HEK293 (cell line): Measurements from ENCODE around the gene LONP2.

ENCODE experiments used
- CTCF ChIA-PET: fragments of 350-600 bp; formaldehyde crosslinking; extraction: SDS; loops from one replicate; lab custom pipeline; 2021; ENCODE audit warnings: antibody characterized with exemption; lab: Yijun Ruan, JAX
- POLR2A ChIA-PET: fragments of 300-600 bp; formaldehyde crosslinking; extraction: SDS; loops from one replicate; lab custom pipeline; 2020; ENCODE audit warnings: antibody characterized with exemption, inconsistent platforms; lab: Yijun Ruan, JAX
- H3K27ac ChIP-seq: fragments of 200-500 bp; sonication (Bioruptor generic); 2 replicates; pipeline ENCODE4 v1.5.1; 2014; ENCODE audit warnings: low read depth, low read length, control low read depth, inconsistent platforms; ENCODE audit errors: extremely low read depth
- H3K36me3 ChIP-seq, 2 experiments: fragments of 200-500 bp in 1 of 2; sonication (Bioruptor generic) in 1 of 2; 1 replicate in 1 of 2; 2 replicates in 1 of 2; pipeline ENCODE4 v1.5.1; 2014 to 2017; ENCODE audit warnings: inconsistent platforms in 2 of 2, low read length in 2 of 2; ENCODE audit not compliant: control insufficient read depth in 2 of 2, insufficient read depth in 1 of 2
- H3K4me1 ChIP-seq: fragments of 200-500 bp; sonication (Bioruptor generic); 2 replicates; pipeline ENCODE4 v1.5.1; 2014; ENCODE audit warnings: mild to moderate bottlenecking, low read length, inconsistent platforms; ENCODE audit not compliant: control insufficient read depth, insufficient read depth
- H3K4me3 ChIP-seq: 2 replicates; pipeline ENCODE4 v1.5.1; 2011; ENCODE audit warnings: low read depth, mild to moderate bottlenecking, control low read depth, low read length, moderate library complexity
- H3K9me3 ChIP-seq: fragments of 200-500 bp; sonication (Bioruptor generic); 2 replicates; pipeline ENCODE4 v1.5.1; 2014; ENCODE audit warnings: low read depth, low read length, inconsistent platforms; ENCODE audit not compliant: control insufficient read depth, insufficient read depth
- GLIS1 ChIP-seq: fragments of 450-650 bp; formaldehyde crosslinking; IDR thresholded peaks from 2 replicates; pipeline ENCODE4 v1.5.1; 2016; ENCODE audit warnings: missing biosample characterization, missing genetic modification characterization
- KLF16 ChIP-seq: fragments of 450-650 bp; formaldehyde crosslinking; IDR thresholded peaks from 2 replicates; pipeline ENCODE4 v1.5.1; 2017; ENCODE audit warnings: missing biosample characterization, missing genetic modification characterization
- TCF7L2 ChIP-seq: IDR thresholded peaks from 2 replicates; pipeline ENCODE4 v1.6.1; 2011; ENCODE audit warnings: low read depth, mild to moderate bottlenecking, inconsistent platforms, low read length, moderate library complexity, borderline replicate concordance
- ZFP37 ChIP-seq: fragments of 450-650 bp; formaldehyde crosslinking; IDR thresholded peaks from 2 replicates; pipeline ENCODE4 v1.5.1; 2016; ENCODE audit warnings: missing biosample characterization, missing genetic modification characterization
- ZNF114 ChIP-seq: fragments of 450-650 bp; formaldehyde crosslinking; IDR thresholded peaks from 2 replicates; pipeline ENCODE4 v1.5.0; 2017; ENCODE audit warnings: missing biosample characterization, missing genetic modification characterization
- ZNF211 ChIP-seq: fragments of 450-650 bp; formaldehyde crosslinking; IDR thresholded peaks from 2 replicates; pipeline ENCODE4 v1.5.1; 2016; ENCODE audit warnings: low read depth, missing biosample characterization, missing genetic modification characterization
- ZNF274 ChIP-seq, 2 experiments: fragments of 200-500 bp in 1 of 2; fragments of 450-650 bp in 1 of 2; sonication (Bioruptor generic) in 1 of 2; formaldehyde crosslinking in 1 of 2; IDR thresholded peaks; 2 replicates each; pipeline versions ENCODE4 v1.5.1 to v1.6.1; 2014 to 2016; ENCODE audit warnings: borderline replicate concordance in 1 of 2, inconsistent platforms in 1 of 2, low read length in 1 of 2, missing biosample characterization in 1 of 2, missing genetic modification characterization in 1 of 2
- ZNF354C ChIP-seq: fragments of 450-650 bp; formaldehyde crosslinking; IDR thresholded peaks from 2 replicates; pipeline ENCODE4 v1.5.1; 2016; ENCODE audit warnings: missing biosample characterization, missing genetic modification characterization, low read depth, borderline replicate concordance
- ZNF394 ChIP-seq: fragments of 450-650 bp; formaldehyde crosslinking; IDR thresholded peaks from 2 replicates; pipeline ENCODE4 v1.5.1; 2016; ENCODE audit warnings: missing biosample characterization, missing genetic modification characterization, mild to moderate bottlenecking, moderate library complexity, borderline replicate concordance
- ZNF510 ChIP-seq: fragments of 450-650 bp; formaldehyde crosslinking; IDR thresholded peaks from 2 replicates; pipeline ENCODE4 v1.5.1; 2018; ENCODE audit warnings: mild to moderate bottlenecking, missing genetic modification characterization, missing biosample characterization; ENCODE audit not compliant: insufficient replicate concordance
- ZNF549 ChIP-seq: fragments of 450-650 bp; IDR thresholded peaks from 2 replicates; pipeline ENCODE4 v1.5.1; 2018; ENCODE audit warnings: missing biosample characterization, missing genetic modification characterization, mild to moderate bottlenecking, inconsistent platforms, moderate library complexity
- ZNF596 ChIP-seq: fragments of 450-650 bp; IDR thresholded peaks from 2 replicates; pipeline ENCODE4 v1.5.0; 2018; ENCODE audit warnings: missing biosample characterization, mild to moderate bottlenecking, missing genetic modification characterization, moderate library complexity
- ZNF645 ChIP-seq: fragments of 450-650 bp; formaldehyde crosslinking; IDR thresholded peaks from 2 replicates; pipeline ENCODE4; 2016; ENCODE audit warnings: missing biosample characterization, missing genetic modification characterization
- ZNF768 ChIP-seq: fragments of 450-650 bp; formaldehyde crosslinking; IDR thresholded peaks from 2 replicates; pipeline ENCODE4 v1.5.1; 2018; ENCODE audit warnings: missing biosample characterization, mild to moderate bottlenecking, missing genetic modification characterization
- TF ChIP-seq, protein P1 (sequence below): fragments of 450-650 bp; formaldehyde crosslinking; IDR thresholded peaks from 2 replicates; pipeline ENCODE4 v1.5.1; 2016; ENCODE audit warnings: missing biosample characterization, missing genetic modification characterization
- TF ChIP-seq, protein P2 (sequence below): fragments of 450-650 bp; formaldehyde crosslinking; IDR thresholded peaks from 2 replicates; pipeline ENCODE4 v1.5.1; 2016; ENCODE audit warnings: missing biosample characterization, missing genetic modification characterization, low read depth
- TF ChIP-seq, protein P3 (sequence below): fragments of 450-650 bp; formaldehyde crosslinking; IDR thresholded peaks from 2 replicates; pipeline ENCODE4 v1.5.1; 2016; ENCODE audit warnings: missing biosample characterization, missing genetic modification characterization
- TF ChIP-seq, protein P4 (sequence below): fragments of 450-650 bp; formaldehyde crosslinking; IDR thresholded peaks from 2 replicates; pipeline ENCODE4 v1.5.1; 2016; ENCODE audit warnings: missing biosample characterization, missing genetic modification characterization
- TF ChIP-seq, protein P5 (sequence below): fragments of 450-650 bp; formaldehyde crosslinking; IDR thresholded peaks from 2 replicates; pipeline ENCODE4 v1.5.1; 2016; ENCODE audit warnings: missing biosample characterization, missing genetic modification characterization

The LONP2 gene

GRCh38 chr16:48261569-48261968 is 17.5 kb downstream of the LONP2 start:
- H3K36me3 ChIP-seq, result peaks cover 41 to 68% of the 10 kb centered on the region in 2 experiments
- no peaks in the 10 kb centered on the region for H3K9me3 ChIP-seq
- CTCF ChIA-PET, result no interaction called here
- TF ChIP-seq, protein P1, sequence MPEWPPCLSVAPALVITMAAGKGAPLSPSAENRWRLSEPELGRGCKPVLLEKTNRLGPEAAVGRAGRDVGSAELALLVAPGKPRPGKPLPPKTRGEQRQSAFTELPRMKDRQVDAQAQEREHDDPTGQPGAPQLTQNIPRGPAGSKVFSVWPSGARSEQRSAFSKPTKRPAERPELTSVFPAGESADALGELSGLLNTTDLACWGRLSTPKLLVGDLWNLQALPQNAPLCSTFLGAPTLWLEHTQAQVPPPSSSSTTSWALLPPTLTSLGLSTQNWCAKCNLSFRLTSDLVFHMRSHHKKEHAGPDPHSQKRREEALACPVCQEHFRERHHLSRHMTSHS, result no peak
- TF ChIP-seq ZNF354C (tag by site-specific recombination) (no peak), TCF7L2 (no peak), ZFP37 (tag by site-specific recombination) (no peak), ZNF596 (tag by site-specific recombination) (no peak)
- no peak overlapping the region for H3K27ac ChIP-seq
- POLR2A ChIA-PET, result no interaction called here
- no peaks in the 10 kb centered on the region for H3K4me1 ChIP-seq
- H3K4me3 ChIP-seq, result no peak overlapping the region

DNA sequence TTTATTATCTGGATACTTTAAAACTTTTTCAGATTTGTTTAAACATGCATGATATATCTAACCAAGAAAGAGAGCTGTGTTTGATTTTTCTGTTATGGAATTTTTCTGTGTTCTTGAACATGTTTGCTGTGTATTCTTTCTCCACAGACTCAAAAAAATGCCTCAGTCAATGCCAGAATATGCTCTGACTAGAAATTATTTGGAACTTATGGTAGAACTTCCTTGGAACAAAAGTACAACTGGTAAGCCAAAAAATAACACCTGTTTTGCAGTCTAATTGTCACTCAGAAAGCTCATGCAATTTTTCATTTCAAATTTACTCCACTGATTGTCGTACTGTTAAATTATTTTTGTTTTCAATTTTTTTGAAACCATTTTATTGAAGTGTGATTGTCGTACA is 18.5 kb downstream of the LONP2 start:
- CTCF ChIA-PET, result interaction anchor here (0.6 kb wide), 1 partner anchor 1122 kb away, joined by 3 read pairs; no protein-coding TSS in a partner anchor
- Histone ChIP-seq H3K4me3 (no peak overlapping the region), H3K9me3 (no peaks in the 10 kb centered on the region), H3K4me1 (no peaks in the 10 kb centered on the region), H3K27ac (no peak overlapping the region), H3K36me3 (peaks cover 42 to 69% of the 10 kb centered on the region in 2 experiments)
- POLR2A ChIA-PET, result no interaction called here
- TF ChIP-seq, protein P2, sequence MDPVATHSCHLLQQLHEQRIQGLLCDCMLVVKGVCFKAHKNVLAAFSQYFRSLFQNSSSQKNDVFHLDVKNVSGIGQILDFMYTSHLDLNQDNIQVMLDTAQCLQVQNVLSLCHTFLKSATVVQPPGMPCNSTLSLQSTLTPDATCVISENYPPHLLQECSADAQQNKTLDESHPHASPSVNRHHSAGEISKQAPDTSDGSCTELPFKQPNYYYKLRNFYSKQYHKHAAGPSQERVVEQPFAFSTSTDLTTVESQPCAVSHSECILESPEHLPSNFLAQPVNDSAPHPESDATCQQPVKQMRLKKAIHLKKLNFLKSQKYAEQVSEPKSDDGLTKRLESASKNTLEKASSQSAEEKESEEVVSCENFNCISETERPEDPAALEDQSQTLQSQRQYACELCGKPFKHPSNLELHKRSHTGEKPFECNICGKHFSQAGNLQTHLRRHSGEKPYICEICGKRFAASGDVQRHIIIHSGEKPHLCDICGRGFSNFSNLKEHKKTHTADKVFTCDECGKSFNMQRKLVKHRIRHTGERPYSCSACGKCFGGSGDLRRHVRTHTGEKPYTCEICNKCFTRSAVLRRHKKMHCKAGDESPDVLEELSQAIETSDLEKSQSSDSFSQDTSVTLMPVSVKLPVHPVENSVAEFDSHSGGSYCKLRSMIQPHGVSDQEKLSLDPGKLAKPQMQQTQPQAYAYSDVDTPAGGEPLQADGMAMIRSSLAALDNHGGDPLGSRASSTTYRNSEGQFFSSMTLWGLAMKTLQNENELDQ (tag by site-specific recombination), result no peak
- TF ChIP-seq ZNF394 (tag by site-specific recombination) (no peak), KLF16 (tag by site-specific recombination) (no peak), ZNF549 (tag by site-specific recombination) (no peak)
- TF ChIP-seq, protein P3, sequence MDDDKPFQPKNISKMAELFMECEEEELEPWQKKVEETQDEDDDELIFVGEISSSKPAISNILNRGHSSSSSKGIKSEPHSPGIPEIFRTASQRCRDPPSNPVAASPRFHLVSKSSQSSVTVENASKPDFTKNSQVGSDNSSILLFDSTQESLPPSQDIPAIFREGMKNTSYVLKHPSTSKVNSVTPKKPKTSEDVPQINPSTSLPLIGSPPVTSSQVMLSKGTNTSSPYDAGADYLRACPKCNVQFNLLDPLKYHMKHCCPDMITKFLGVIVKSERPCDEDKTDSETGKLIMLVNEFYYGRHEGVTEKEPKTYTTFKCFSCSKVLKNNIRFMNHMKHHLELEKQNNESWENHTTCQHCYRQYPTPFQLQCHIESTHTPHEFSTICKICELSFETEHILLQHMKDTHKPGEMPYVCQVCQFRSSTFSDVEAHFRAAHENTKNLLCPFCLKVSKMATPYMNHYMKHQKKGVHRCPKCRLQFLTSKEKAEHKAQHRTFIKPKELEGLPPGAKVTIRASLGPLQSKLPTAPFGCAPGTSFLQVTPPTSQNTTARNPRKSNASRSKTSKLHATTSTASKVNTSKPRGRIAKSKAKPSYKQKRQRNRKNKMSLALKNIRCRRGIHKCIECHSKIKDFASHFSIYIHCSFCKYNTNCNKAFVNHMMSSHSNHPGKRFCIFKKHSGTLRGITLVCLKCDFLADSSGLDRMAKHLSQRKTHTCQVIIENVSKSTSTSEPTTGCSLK (tag by site-specific recombination), result no peak
- TF ChIP-seq, all 188 proteins: peak for 0

GRCh38 chr16:48269011-48269410 is 24.9 kb downstream of the LONP2 start:
- ChIA-PET CTCF (no interaction called here), POLR2A (no interaction called here)
- no peaks in the 10 kb centered on the region for H3K4me1 ChIP-seq
- H3K9me3 ChIP-seq, result no peaks in the 10 kb centered on the region
- peaks cover 25 to 47% of the 10 kb centered on the region in 2 experiments for H3K36me3 ChIP-seq
- TF ChIP-seq GLIS1, result no peak
- no peak for TF ChIP-seq ZNF211 (tag by site-specific recombination)
- TF ChIP-seq ZNF274 (IDR thresholded peaks at IDR 0.05; ENCODE audit: low read length), result no peak
- TF ChIP-seq ZNF274 (tag by site-specific recombination; IDR thresholded peaks at IDR 0.05; ENCODE audit: borderline replicate concordance), result no peak
- TF ChIP-seq ZNF768 (tag by site-specific recombination), result no peak
- TF ChIP-seq, protein P4, sequence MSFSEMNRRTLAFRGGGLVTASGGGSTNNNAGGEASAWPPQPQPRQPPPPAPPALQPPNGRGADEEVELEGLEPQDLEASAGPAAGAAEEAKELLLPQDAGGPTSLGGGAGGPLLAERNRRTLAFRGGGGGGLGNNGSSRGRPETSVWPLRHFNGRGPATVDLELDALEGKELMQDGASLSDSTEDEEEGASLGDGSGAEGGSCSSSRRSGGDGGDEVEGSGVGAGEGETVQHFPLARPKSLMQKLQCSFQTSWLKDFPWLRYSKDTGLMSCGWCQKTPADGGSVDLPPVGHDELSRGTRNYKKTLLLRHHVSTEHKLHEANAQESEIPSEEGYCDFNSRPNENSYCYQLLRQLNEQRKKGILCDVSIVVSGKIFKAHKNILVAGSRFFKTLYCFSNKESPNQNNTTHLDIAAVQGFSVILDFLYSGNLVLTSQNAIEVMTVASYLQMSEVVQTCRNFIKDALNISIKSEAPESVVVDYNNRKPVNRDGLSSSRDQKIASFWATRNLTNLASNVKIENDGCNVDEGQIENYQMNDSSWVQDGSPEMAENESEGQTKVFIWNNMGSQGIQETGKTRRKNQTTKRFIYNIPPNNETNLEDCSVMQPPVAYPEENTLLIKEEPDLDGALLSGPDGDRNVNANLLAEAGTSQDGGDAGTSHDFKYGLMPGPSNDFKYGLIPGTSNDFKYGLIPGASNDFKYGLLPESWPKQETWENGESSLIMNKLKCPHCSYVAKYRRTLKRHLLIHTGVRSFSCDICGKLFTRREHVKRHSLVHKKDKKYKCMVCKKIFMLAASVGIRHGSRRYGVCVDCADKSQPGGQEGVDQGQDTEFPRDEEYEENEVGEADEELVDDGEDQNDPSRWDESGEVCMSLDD (tag by site-specific recombination), result no peak
- no peak for TF ChIP-seq ZNF114 (tag by site-specific recombination)
- TF ChIP-seq ZNF645 (tag by site-specific recombination), result no peak
- TF ChIP-seq ZNF510 (tag by site-specific recombination), result no peak
- TF ChIP-seq, protein P5, sequence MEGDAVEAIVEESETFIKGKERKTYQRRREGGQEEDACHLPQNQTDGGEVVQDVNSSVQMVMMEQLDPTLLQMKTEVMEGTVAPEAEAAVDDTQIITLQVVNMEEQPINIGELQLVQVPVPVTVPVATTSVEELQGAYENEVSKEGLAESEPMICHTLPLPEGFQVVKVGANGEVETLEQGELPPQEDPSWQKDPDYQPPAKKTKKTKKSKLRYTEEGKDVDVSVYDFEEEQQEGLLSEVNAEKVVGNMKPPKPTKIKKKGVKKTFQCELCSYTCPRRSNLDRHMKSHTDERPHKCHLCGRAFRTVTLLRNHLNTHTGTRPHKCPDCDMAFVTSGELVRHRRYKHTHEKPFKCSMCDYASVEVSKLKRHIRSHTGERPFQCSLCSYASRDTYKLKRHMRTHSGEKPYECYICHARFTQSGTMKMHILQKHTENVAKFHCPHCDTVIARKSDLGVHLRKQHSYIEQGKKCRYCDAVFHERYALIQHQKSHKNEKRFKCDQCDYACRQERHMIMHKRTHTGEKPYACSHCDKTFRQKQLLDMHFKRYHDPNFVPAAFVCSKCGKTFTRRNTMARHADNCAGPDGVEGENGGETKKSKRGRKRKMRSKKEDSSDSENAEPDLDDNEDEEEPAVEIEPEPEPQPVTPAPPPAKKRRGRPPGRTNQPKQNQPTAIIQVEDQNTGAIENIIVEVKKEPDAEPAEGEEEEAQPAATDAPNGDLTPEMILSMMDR (tag by site-specific recombination), result no peak
- no peak overlapping the region for H3K4me3 ChIP-seq
- H3K27ac ChIP-seq, result no peak overlapping the region
